NCI-H187 treated with DMSO at 0.1 percent for 48 hours (cell line): ENCODE measurements around the gene H19.

ENCODE experiments used
- DNase-seq: peaks from one replicate; lab custom pipeline; 2025; lab: John Stamatoyannopoulos, UW

Gene H19

GRCh38 chr11:1982873-1983600, 14.6 kb downstream of the H19 start:
- no peak for DNase-seq

DNA sequence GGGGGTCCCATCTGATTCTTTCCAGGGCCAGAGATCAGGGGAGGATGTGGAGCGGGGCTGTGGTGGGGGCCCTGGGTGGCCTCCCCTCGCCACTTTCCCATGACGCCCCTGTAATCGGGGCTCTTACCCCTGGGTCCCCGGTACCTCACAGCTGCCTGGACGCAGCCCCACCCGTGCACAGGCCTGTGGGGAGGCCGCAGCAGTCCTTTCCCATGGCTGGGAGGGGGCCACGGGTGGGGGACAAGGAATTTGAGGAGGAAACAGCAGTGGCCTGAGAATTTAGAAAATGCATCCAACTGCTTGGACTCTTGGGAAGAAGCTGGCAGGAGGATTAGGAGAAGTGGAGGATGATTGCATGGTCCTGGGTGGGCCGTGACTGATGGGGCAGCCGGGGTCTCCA, 18.0 kb downstream of the H19 start:
- no peak for DNase-seq

DNA sequence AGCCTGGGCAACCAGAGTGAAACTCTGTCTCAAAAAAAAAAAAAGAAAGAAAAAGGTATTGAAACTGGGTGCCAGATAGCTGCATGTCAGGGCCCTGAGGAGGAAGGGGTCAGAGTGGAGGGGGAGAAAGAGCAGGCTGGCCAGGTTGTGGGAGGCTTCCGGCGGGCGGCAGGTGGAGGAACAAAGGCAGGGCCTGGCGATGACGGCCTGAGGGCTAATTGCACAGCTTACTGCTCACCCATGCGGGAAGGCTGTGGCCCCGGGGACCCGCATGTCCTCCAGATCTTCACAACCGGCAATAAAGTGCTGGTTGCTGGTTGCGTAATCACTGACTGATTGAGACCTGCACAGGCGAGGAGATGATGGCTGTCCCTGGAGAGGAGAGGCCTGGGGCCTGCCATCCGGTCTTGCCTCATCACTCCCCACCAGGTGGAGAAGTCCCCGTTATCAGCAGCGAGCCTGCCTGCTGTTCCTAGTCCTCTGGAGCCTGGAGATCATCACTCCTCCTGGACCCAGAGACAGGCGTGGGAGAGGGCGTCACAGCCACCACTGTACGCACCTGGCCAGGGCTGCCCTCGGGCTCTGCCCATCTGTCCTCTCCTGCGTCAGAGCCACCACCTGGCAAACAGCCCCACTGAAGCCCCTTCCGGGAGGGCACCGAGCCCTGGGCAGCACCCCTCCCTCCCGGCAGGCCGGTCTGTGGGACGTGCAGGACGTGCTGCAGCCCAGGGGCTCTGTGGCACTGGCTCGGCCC, 18.7 kb downstream of the H19 start:
- DNase-seq = no peak

GRCh38 chr11:1975185-1975584, 22.5 kb downstream of the H19 start:
- DNase-seq = no peak

DNA sequence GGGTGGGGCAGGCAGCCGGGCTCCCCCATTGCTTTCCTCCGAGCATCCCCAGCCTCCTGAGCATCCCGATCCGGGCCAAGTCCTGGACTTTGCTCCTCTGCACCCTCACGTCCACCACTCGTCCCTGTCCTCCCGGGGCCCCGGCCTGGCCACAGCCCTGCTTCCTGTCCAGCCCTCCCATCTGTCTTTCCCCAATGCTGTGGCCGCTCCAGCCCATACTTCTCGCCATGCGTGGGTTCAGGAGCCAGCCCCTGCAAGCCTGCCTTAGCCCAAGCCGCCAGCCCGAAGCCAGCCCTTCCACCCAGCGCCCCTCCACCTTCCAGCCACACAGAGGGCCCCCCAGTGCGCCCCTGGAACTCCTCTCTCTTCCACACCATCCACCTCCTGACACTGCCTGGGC, 26.7 kb downstream of the H19 start:
- no peak for DNase-seq

DNA sequence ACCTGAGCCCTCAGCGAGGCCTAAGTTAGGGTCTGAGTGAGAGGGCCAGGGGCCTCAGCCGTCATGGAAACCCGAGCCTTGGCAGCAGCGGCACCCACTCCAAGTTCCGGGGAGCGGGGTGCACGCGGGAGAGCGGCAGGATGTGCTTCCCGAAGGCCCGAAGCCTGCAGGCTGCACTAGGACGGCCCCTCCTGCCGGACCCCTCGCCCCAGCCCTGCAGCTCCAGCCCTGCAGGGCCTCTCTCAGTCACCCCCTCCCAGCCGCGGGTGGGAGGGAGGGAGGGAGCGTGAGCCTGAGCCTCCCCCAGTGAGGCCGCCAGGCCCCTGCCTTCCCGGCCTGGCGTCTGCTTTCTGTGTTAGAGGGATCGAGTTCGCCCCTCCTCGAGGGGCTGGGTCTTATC, 27.9 kb downstream of the H19 start:
- DNase-seq = no peak

DNA sequence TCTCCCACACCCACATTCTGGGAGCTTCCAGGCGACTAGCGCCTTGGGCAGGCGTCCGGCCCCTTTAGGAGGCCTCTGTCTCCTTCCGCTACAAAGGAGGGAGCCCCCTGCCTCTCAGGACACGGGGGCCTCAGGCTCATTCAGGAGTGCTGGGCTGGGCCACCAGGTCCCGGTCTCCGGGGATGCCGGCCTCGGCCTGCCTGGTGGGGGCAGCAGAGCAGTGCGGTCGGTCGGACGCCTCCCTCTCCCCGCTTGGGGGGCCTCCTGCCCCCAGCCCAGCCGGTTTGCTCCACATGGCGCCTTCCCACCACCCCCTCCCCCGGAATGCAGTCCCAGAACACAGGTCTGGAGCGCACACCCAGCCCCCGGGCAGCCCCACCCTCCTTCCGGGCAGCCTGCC, 28.6 kb downstream of the H19 start:
- DNase-seq = no peak

DNA sequence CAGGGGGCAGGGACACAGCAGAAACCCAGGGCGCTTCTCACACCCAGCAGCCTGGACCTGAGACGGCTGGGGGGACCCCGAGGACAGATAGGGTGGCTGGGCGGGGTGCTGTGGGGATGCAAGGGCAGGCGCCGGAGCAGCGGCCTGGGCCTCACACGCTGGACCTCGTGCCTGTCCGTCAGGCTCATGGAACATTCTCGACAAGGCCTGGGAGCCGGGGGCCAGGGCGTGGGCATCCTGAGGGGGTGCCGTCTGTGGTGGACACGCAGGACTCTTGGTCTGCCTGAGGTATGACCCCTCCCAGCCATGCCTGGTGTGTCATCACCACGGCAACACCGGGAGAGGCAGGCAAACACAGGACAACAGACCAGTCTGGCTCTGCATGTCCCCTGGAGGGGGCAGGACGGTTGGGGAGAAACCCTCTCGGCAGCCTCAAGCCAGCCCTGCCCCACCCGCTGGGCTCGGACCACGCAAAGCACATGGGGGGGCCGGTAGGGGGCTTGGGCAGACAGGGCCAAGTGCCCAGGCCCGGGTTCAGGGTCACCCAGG, 29.1 kb downstream of the H19 start:
- DNase-seq = no peak

DNA sequence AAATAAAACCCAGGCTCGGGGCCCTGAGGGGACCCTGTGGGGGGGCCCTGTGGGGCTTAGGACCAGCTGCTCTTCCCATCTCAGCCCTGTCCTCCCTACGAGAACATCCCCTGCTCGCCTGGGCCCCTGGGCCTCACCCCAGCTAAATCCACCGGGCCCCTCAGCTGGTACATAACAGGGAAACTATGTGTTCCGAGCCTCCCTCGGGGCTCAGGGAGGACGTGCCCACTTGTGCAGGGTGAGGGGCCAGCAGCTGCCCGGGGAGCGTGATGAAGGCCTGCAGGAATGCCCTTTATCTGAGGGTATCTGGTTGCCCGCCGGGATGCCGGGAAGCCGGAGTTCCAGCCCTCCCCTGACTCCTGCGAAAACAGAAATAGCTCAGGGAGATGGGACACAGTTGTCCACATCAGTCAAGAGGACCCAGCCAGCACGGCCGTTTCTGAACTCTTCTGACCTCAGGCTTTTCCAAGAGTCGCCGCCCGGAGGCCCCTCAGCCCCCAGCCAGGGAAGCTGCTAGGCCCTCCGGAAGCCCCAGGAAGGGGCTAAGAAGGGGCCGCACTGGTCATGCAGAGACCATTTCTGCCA, 29.9 kb downstream of the H19 start:
- DNase-seq = no peak

DNA sequence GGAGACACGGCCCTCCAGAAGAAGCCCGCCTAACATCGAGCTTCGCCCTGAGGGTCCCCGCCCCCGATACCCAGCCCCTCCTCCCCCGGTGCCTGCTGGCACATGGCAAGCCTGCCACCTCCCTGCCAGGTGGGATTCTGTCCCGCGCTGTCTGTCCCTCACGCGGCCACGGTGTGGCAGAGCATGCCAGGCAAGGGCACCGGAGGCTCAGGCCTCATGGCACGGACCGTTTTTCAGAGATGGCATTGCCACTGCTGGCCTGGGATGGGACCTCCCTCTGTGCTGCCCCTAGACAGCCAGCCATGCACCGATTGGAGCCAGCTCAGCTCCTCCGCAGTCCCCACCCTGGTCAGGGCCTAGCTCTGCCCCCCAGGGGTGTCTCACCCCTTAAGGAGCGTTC, 31.1 kb downstream of the H19 start:
- no peak for DNase-seq

DNA sequence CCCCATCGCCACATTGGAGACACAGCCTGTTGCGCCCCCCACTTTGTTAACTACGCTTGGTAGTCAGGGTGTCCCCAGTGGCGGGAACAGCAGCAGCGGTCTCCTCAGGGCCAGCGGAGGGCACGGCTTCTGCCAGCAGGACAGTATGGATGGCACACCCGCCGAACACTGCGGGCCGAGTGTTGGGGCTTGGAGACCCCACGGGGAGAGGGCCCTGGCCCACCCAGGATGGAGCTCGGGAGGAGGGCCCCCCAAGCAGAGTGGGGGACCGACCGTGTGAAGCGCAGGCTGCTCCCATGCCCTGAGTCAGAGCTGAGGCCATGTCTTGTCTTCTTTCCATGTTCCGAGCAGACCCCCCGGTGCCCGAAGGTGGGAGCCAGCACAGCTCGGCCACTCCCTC, 32.7 kb downstream of the H19 start:
- DNase-seq = no peak

DNA sequence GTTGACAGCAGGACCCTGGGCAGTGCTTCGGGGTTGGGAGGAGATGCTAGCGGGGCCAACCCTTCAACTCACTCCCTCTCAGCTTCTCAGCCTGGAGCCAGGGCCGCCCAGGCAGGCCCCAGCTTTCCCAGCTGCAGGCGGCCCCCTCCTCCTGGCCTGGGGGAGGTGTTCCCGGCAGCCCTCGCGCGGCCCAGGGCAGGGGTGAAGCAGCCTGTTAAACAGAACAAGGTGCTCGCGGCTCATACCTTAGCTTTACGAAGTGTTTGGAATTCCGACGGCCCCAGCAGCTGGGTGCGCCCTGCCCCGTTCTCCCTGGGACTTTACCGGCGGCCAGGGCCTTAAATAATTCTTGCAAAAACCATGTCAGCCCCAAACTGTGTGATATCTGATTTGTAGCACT, 33.3 kb downstream of the H19 start:
- no peak for DNase-seq

- no peak for DNase-seq
These were observed 33.8 kb downstream of the H19 start for GRCh38 chr11:1963864-1964263.

DNA sequence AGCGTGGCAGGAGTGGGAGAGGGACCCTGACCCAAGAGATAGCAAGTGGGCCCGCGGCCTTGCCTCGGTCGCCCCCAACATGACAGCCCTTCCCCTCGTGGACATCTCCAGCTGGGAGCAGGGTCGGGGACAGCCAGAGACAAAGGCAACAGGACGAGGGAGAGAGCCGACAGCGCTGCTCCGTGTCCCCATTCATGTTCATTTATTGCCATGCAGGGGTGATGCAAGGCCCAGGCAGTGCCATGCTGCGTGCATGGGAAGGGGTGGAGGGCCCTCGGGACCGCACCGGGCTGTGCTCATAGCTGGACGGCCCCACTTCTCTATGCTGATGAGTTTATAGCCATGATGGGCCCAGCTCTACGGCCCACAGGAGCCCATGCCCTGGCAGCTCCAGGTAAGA, 37.9 kb downstream of the H19 start:
- no peak for DNase-seq

DNA sequence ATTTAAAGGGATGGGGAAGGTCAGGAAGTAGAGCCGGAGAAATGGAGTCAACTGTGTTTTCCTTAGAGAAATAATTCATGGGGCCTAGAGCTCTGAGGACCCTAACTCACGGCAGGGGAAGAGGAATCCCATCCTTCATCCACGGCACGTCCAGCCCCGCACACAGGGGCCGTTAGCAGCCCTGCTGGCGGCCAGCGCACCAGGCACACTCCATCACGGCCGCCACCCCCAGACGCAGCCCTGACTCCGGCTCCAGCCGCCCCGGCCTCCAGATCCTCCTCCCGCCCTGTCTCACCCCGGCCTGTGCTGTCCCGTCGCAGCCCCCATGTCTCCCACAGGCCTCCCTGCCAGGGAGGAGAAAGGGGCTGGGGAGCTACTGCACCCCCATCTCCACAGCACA, 39.3 kb downstream of the H19 start:
- no peak for DNase-seq

DNA sequence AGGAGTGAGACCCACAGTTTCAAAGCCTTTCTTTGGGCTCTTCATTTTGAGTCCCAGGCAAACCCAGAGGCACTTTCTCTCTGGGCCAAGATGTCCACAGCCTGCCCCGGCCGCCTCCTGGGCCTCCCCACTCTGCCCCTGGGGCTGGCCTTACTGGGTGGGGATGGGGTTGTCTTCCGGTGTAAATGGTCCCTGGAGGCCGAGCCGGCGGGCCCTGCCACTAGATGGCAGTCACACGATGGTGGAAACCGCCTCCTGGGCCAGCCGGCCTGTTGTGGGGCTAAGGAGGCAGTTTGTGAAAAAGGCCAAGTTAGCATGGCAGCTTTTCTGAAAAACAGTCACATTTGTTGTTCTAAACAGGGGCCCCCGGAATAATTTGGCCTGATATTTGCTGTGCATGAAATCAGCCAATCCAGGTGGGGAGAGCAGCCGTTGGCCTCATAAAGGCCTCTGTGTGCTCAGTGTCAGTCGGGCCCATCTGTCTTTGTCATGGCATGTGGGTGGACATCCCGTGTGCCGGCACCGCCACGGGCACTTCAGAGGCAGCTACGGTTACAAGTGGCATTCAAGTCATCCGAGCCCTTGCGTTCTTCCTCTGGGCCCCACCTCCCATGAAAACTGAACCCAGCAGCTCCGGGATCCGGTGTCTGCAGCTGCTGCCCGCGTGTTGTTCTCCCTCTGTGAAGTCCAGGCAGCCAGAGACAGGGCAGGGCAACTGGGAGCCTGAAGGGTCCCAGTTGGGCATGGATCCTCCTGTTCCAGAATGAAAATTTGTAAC, 44.0 kb downstream of the H19 start:
- no peak for DNase-seq

GRCh38 chr11:1952806-1953482, 44.7 kb downstream of the H19 start:
- no peak for DNase-seq

DNA sequence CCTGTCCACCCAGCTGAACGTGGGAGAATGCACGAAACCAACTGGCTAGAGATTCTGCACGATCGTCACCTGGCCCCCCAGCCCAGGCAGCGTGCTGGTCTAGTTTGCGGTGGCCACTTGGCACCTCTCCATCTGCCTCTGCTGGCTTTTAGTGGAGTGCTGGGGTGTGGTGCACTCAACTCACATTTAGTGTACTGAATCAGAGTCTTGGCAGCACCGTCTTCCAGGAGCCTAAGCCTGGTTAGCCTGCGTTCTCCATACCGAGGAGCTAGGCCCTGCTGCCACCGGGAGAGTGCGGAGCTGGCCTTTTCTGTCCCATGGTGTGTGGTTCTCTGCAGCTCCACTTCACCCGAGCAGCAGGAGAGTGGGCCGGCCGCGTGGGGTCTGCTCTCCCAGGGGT, 47.7 kb downstream of the H19 start:
- no peak for DNase-seq

DNA sequence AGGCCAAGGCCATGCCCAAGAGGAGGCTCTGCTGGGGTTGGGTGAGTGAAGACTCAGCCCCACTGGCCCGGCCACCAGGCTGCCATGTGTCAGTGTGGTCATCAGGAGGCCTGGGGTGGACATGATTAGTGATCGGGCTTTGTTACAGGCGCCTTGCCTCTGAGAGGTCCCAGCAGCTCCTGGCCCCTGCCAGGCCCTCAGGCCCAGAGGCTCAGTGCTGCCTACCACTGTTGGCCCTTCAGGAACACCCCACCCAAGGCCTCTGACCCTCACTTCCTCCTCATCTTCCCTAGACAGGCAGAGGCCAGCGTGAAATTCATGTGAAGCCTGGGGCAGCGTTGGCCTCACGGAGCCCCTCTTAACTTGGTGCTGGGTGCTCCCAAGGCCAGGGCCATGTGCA, 48.3 kb downstream of the H19 start:
- DNase-seq = no peak

DNA sequence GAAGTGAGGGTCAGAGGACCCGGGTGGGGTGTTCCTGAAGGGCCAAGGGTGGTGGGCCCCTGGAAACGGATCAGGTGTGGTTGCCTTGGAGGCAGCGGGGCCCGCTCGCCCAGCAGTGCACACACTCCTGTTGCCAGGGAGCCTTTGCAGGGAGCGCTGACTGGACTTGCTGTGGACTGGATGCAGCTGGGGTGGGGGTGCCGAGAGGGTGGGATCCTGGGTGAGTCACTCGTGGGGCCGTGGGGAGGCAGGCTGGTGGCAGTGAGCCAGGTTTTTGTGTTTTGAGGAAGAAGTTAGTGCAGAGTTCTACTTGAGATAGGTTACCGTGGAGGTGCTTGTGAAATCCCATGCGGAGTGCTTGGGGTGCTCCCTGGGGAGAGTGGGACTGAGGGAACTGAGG, 49.3 kb downstream of the H19 start:
- DNase-seq = no peak

GRCh38 chr11:1947592-1948237, 49.9 kb downstream of the H19 start:
- no peak for DNase-seq
